Measurements from ENCODE around the gene MYO1G.
"Not testable (repeated sequence)": the region's sequence is repeated elsewhere in the genome, so short reads cannot be mapped to it uniquely, and the experiment has no call there.

MYO1G gene

GRCh38 chr7:44999245-45000092, 20.7 kb upstream of the MYO1G start:
- DNase-seq, result peak; percentile 100

- no peak for DNase-seq
Measured at GRCh38 chr7:44998153-44998871, 19.5 kb upstream of the MYO1G start.

GRCh38 chr7:44995555-44996493, 17.0 kb upstream of the MYO1G start:
- peak; percentile 16 for DNase-seq

GRCh38 chr7:44994877-44995554, 16.2 kb upstream of the MYO1G start:
- DNase-seq, result no peak

GRCh38 chr7:44992004-44992795, 13.4 kb upstream of the MYO1G start:
- DNase-seq, result not testable (repeated sequence)

GRCh38 chr7:44990109-44991023, 11.6 kb upstream of the MYO1G start:
- no peak for DNase-seq

GRCh38 chr7:44989132-44989531, 10.3 kb upstream of the MYO1G start:
- DNase-seq, result no peak

GRCh38 chr7:44988701-44989100, 9.9 kb upstream of the MYO1G start:
- no peak for DNase-seq

GRCh38 chr7:44987996-44988395, 9.2 kb upstream of the MYO1G start:
- DNase-seq, result no peak

- no peak for DNase-seq
Measured at GRCh38 chr7:44987457-44987856, 8.6 kb upstream of the MYO1G start.

- peak; percentile 98 for DNase-seq
Measured at GRCh38 chr7:44986218-44987053, 7.6 kb upstream of the MYO1G start.

GRCh38 chr7:44985900-44986217, 7.0 kb upstream of the MYO1G start:
- DNase-seq, result no peak

- DNase-seq, result peak; percentile 39
Measured at GRCh38 chr7:44985033-44985695, 6.3 kb upstream of the MYO1G start.

GRCh38 chr7:44984478-44984758, 5.6 kb upstream of the MYO1G start:
- no peak for DNase-seq

- DNase-seq, result peak; percentile 19
Measured at GRCh38 chr7:44983742-44984477, 5.1 kb upstream of the MYO1G start.

- DNase-seq, result peak; percentile 7
Measured at GRCh38 chr7:44982970-44983369, 4.2 kb upstream of the MYO1G start.

- peak; percentile 21 for DNase-seq
Measured at GRCh38 chr7:44982535-44982923, 3.7 kb upstream of the MYO1G start.

GRCh38 chr7:44981035-44981706, 2.4 kb upstream of the MYO1G start:
- peak; percentile 74 for DNase-seq
